TTC549 (cell line): ENCODE data around the gene CR1.
"Not testable (repeated sequence)": the region's sequence is repeated elsewhere in the genome, so short reads cannot be mapped to it uniquely, and the experiment has no call there.

Experiments used
- FAIRE-seq: peaks from 2 replicates; lab custom pipeline; 2012; peaks lifted over from hg19 to GRCh38; lab: Jason Lieb, UNC

The CR1 gene

GRCh38 chr1:207591205-207591604, 95.2 kb downstream of the CR1 start:
- FAIRE-seq: not testable (repeated sequence)

- not testable (repeated sequence) for FAIRE-seq
These were observed 98.1 kb downstream of the CR1 start for GRCh38 chr1:207594095-207594494.

GRCh38 chr1:207603777-207604176, 107.8 kb downstream of the CR1 start:
- no peak for FAIRE-seq

- FAIRE-seq: no peak
These were observed 109.7 kb downstream of the CR1 start for GRCh38 chr1:207605444-207606361.

GRCh38 chr1:207606362-207606755, 110.4 kb downstream of the CR1 start:
- FAIRE-seq: no peak

GRCh38 chr1:207612762-207613161, 116.8 kb downstream of the CR1 start:
- FAIRE-seq: no peak

DNA sequence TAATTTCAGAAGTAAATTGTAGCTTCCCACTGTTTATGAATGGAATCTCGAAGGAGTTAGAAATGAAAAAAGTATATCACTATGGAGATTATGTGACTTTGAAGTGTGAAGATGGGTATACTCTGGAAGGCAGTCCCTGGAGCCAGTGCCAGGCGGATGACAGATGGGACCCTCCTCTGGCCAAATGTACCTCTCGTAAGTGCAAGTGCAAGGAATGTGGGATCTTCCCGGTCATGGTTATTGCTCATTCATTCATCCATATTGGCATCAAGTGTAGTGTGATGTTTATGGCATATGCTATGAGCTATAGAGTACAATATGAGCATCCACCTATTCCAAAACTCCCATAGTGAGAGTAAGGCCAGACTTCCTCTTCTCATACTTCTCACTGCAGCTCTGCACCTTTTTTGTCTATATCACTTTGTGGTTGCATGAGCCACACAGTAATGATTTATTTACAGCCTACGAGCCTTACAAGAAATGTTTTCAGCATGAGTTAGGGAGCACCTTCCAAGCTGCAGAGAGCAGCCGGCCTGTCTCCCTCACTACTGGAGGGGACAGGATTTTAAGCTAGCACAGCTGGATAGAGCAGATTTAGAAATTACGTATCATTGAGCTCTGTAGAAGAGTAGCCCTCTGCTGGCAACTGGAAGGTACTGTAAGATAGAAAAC, 124.0 kb downstream of the CR1 start:
- FAIRE-seq: peak; percentile 77

GRCh38 chr1:207620543-207620893, 124.6 kb downstream of the CR1 start:
- FAIRE-seq: no peak

- FAIRE-seq: not testable (repeated sequence)
These were observed 129.6 kb downstream of the CR1 start for GRCh38 chr1:207625504-207626071.

- no peak for FAIRE-seq
These were observed 131.0 kb downstream of the CR1 start for GRCh38 chr1:207626972-207627337.

- no peak for FAIRE-seq
These were observed 131.5 kb downstream of the CR1 start for GRCh38 chr1:207627496-207627895.

GRCh38 chr1:207628776-207629175, 132.8 kb downstream of the CR1 start:
- FAIRE-seq: no peak

DNA sequence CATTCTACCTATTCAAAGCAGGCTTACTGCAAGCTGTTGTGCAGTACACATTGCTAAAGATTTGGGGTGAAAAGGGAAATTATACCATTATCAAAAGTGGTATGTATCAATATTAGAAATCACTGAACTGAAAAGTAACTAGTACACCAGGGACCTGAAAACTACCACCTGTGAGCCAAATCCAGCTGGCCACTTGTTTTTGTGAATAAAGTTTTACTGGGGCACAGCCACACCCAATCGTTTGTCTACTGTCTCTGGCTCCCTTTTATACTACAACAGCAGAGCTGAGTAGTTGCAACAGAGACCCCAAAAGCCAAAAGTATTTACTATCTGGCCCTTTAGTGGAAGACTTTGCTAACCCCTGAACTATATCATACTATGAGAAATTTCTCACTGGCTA, 135.2 kb downstream of the CR1 start:
- FAIRE-seq: no peak

- peak; percentile 56 for FAIRE-seq
These were observed 137.3 kb downstream of the CR1 start for GRCh38 chr1:207633226-207633625.

DNA sequence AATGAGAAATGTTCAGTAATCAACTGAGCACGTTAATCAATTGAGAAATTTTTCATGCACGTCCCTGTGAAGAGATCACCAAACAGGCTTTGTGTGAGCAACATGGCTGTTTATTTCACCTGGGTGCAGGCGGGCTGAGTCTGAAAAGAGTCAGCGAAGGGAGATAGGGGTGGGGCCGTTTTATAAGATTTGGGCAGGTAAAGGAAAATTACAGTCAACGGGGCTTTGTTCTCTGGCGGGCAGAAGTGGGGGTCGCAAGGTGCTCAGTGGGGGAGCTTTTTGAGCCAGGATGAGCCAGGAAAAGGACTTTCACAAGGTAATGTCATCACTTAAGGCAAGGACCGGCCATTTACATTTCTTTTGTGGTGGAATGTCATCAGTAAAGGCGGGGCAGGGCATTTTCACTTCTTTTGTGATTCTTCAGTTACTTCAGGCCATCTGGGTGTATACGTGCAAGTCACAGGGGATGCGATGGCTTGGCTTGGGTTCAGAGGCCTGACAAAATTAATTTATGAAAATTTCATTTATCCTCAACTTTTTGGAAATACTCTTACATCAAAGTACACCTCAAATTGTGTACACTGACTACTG, 137.8 kb downstream of the CR1 start:
- FAIRE-seq: not testable (repeated sequence)

DNA sequence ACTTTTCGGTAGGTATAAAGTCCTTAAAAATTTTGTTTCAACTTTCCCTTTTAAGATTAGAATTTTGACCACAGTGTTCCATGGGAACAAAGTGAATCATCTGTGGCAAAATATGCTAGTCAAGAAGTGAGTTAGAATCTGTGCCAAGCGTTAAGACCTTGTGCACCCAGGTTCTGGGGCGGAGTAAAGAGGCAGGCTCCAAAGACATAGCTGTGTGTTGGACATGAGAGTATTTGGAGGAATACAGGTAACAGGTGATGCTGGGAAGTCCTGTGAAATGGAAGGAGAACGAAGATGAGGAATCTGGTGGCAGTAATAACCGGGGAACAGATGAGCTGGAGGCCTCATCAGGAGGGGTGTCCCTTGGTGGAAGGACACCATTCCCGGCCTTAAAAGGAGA, 138.3 kb downstream of the CR1 start:
- not testable (repeated sequence) for FAIRE-seq

GRCh38 chr1:207635569-207636186, 139.7 kb downstream of the CR1 start:
- FAIRE-seq: not testable (repeated sequence)

DNA sequence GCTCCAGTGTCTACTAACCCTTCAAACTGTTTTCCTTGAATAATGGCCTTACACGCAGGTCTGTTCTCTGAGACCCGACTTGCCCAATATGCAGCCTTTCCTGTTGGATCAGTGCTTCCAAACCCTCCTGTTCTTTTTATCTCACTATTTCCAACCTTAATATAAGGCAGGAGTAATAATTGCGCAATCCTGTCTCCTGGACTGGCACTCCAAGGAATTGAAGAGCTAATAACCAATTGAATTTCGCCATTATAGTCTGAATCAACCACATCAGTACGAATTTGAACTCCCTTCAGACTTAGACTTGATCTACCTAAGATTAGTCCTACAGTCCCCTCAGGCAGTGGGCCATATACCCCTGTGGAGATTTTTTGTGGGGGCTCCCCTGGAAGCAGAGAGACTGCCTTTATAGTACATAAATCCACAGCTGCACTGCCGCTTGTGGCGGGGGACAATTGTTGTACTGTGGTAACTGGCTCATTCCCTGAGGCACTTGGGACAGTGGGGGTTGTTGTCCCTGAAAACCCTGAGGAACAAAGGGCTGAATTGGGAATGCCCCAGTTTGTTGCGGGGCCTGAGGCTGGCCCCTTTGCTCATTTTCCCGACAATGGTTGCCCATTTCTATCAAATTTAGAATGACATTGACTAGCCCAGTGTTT, 142.7 kb downstream of the CR1 start:
- FAIRE-seq: not testable (repeated sequence)

GRCh38 chr1:207639362-207639761, 143.4 kb downstream of the CR1 start:
- FAIRE-seq: not testable (repeated sequence)

DNA sequence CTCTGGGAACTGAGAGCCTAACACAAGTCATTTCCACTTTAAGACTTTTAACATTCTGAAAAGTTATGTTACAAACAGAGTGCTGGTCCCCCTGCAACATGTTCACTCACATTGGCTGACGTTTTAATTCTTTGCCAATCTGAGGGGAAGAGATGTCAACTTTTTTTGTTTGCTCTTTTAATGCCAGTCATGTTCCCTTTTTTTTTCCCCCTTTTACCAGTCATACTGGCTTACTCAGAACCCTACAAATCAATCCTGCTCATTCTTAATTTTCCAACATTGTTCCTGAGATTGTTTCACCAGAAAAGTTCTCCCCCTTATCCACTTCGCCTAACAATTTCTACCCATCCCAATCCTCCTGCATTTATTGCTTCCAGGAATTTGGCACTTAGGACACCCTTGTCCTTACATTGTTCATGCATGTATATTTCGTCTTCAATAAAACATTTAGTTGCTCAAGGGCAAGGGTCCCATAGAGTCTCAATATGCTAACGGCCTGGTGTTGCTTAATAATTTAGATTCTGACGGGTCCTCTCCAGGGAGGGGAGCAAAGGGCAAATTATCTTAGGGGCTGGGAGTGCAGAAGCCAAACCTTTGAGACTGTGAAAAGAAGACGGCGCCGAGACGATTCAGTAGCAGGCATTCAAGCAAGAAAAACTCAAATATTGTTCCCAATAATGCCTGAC, 148.4 kb downstream of the CR1 start:
- no peak for FAIRE-seq
